HepG2 (cell line): ENCODE measurements around the gene TEAD3. TPM values are rescaled to one million over a fixed set of nuclear protein-coding genes. Genes with fewer than 3 reads are reported as not detected.

Experiments
- CHCHD3 ChIP-seq: sonication (generic); formaldehyde crosslinking; IDR thresholded peaks from 2 replicates; pipeline ENCODE4 v1.8.0; 2022; ENCODE audit warnings: mild to moderate bottlenecking, missing genetic modification reagents, moderate library complexity
- ELF4 ChIP-seq: sonication (generic); formaldehyde crosslinking; IDR thresholded peaks from 2 replicates; pipeline ENCODE4 v1.5.0; 2020; ENCODE audit warnings: missing genetic modification reagents, mild to moderate bottlenecking, moderate library complexity, borderline replicate concordance
- HIC2 ChIP-seq: sonication (generic); formaldehyde crosslinking; IDR thresholded peaks from 2 replicates; pipeline ENCODE4 v1.9.0; 2022; ENCODE audit warnings: low read depth, missing genetic modification reagents
- HNF1B ChIP-seq: sonication (generic); formaldehyde crosslinking; IDR thresholded peaks from 2 replicates; pipeline ENCODE4 v1.5.1; 2020; ENCODE audit warnings: mild to moderate bottlenecking, moderate library complexity, missing genetic modification reagents
- KLF12 ChIP-seq: sonication (generic); formaldehyde crosslinking; IDR thresholded peaks from 2 replicates; pipeline ENCODE4 v1.4.0; 2020; ENCODE audit warnings: missing genetic modification reagents, borderline replicate concordance
- KLF13 ChIP-seq: sonication (generic); formaldehyde crosslinking; IDR thresholded peaks from 2 replicates; pipeline ENCODE4 v1.4.0; 2020; ENCODE audit warnings: mild to moderate bottlenecking, missing genetic modification reagents
- MEIS1 ChIP-seq: sonication (generic); formaldehyde crosslinking; IDR thresholded peaks from 2 replicates; pipeline ENCODE4 v1.9.0; 2021; ENCODE audit warnings: mild to moderate bottlenecking, missing genetic modification reagents, moderate library complexity, borderline replicate concordance
- MTF2 ChIP-seq: sonication (generic); formaldehyde crosslinking; IDR thresholded peaks from 2 replicates; pipeline ENCODE4 v1.5.0; 2020; ENCODE audit warnings: missing genetic modification reagents, borderline replicate concordance
- POLR2A ChIP-seq, 2 experiments: IDR thresholded peaks; 2 replicates each; pipeline ENCODE4 v1.6.1; 2011; ENCODE audit warnings: low read depth in 2 of 2, low read length in 2 of 2, mild to moderate bottlenecking in 1 of 2, moderate library complexity in 1 of 2; ENCODE audit not compliant: insufficient read depth in 1 of 2
- SP2 ChIP-seq: sonication (generic); formaldehyde crosslinking; IDR thresholded peaks from 2 replicates; pipeline ENCODE4 v1.5.1; 2020; ENCODE audit warnings: mild to moderate bottlenecking, missing genetic modification reagents
- U2AF1 ChIP-seq: fragments of 200-400 bp; formaldehyde crosslinking; optimal IDR thresholded peaks from 2 replicates; pipeline ENCODE3; 2017; ENCODE audit warnings: mild to moderate bottlenecking, low read depth, low read length
- ZFP36 ChIP-seq: fragments of 150-350 bp; IDR thresholded peaks from 2 replicates; pipeline ENCODE4 v1.6.1; 2018; ENCODE audit warnings: borderline replicate concordance, low read length, low read depth; ENCODE audit not compliant: partially characterized antibody
- ZNF142 ChIP-seq: sonication (generic); formaldehyde crosslinking; IDR thresholded peaks from 2 replicates; pipeline ENCODE4 v1.4.0; 2020; ENCODE audit warnings: missing genetic modification reagents
- ZNF30 ChIP-seq: sonication (generic); formaldehyde crosslinking; IDR thresholded peaks from 2 replicates; pipeline ENCODE4 v1.5.0; 2020; ENCODE audit warnings: mild to moderate bottlenecking, missing genetic modification reagents
- ZNF709 ChIP-seq: sonication (generic); formaldehyde crosslinking; IDR thresholded peaks from 2 replicates; pipeline ENCODE4 v1.5.0; 2020; ENCODE audit warnings: mild to moderate bottlenecking, missing genetic modification reagents
- polyA plus RNA-seq, 8 experiments: library from polyadenylated mRNA; depleted of rRNA in 3 of 8; stranded (reverse) in 7 of 8; unstranded in 1 of 8; fragments of >200 nt; fragmentation: Illumina TruSeq in 4 of 8; extraction: Trizol in 4 of 8; gene quantifications; 2 replicates each; pipeline versions ENCODE4 v1.2.1 to v1.2.3, GENCODE V29; 2011 to 2016; ENCODE audit warnings: low read depth in 4 of 8, missing spikeins in 1 of 8, mixed read lengths in 1 of 8; ENCODE audit not compliant: insufficient read depth in 1 of 8
- total RNA-seq, 5 experiments: library from RNA; depleted of rRNA; stranded (reverse); fragments of >200 nt; fragmentation: Illumina TruSeq; extraction: Trizol; gene quantifications; 2 replicates each; pipeline ENCODE4 v1.2.3, GENCODE V29; 2016; ENCODE audit warnings: low read depth in 1 of 5
- TF ChIP-seq, protein P1 (sequence below): sonication (generic); formaldehyde crosslinking; IDR thresholded peaks from 2 replicates; pipeline ENCODE4 v1.5.0; 2020; ENCODE audit warnings: mild to moderate bottlenecking, missing genetic modification reagents, borderline replicate concordance
- TF ChIP-seq, protein P2 (sequence below): sonication (generic); formaldehyde crosslinking; IDR thresholded peaks from 2 replicates; pipeline ENCODE4 v1.4.0; 2020; ENCODE audit warnings: mild to moderate bottlenecking, missing genetic modification reagents

Gene TEAD3
- total and polyA plus RNA-seq, 2 of the 13 experiments (the other 11 are each of a cell fraction or from before 2014, with no cell fraction given): 15.1 to 16.5 TPM

DNA sequence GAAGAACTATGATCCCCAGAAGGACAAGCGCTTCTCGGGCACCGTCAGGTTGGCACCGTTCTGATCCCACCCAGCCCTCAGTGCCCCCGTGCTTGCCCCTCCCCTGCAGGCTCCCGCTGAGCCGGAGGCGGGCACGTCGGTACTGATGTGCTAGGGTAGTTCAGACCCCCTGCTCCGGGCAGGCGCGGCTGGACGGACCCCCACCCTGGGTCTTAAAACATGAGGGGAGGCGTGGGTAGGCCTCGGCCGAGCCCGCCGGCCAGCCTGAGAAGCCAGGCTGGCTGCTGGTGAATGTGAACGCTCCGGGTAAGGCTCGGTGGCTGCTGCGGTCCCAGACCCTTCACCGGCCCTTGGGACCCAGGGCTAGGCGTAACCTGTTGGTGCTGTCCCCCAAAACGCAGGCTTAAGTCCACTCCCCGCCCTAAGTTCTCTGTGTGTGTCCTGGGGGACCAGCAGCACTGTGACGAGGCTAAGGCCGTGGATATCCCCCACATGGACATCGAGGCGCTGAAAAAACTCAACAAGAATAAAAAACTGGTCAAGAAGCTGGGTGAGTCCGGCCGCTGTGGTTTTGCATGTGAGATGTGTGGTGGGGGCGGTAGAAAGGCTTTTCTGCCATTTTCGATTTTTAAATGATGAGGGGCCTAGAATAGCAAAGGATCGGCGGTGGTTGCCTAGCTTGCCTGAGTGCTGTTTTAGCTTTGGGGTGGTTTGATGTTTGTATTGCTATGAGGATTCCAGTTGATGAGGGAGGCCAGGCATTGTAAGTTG is 27.7 kb downstream of the TEAD3 start (continued):
- TF ChIP-seq ZNF142 (CRISPR knock-in tag): no peak
- TF ChIP-seq, protein P1, sequence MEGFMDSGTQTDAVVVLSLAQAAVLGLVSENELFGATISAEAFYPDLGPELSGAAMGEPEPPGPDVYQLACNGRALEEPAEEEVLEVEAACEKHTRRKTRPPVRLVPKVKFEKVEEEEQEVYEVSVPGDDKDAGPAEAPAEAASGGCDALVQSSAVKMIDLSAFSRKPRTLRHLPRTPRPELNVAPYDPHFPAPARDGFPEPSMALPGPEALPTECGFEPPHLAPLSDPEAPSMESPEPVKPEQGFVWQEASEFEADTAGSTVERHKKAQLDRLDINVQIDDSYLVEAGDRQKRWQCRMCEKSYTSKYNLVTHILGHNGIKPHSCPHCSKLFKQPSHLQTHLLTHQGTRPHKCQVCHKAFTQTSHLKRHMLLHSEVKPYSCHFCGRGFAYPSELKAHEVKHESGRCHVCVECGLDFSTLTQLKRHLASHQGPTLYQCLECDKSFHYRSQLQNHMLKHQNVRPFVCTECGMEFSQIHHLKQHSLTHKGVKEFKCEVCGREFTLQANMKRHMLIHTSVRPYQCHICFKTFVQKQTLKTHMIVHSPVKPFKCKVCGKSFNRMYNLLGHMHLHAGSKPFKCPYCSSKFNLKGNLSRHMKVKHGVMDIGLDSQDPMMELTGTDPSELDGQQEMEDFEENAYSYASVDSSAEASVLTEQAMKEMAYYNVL (CRISPR knock-in tag): peak; percentile 26; the same call in 1 of the 2 replicates
- TF ChIP-seq POLR2A (IDR thresholded peaks at IDR 0.05; ENCODE audit: insufficient read depth in 1 of 2, low read depth in 2 of 2, low read length in 2 of 2): no peak
- TF ChIP-seq MTF2: 0 out of 2 replicates have a peak, but pooled peaks have one; percentile 6
- TF ChIP-seq MEIS1 (CRISPR knock-in tag): 0 out of 2 replicates have a peak, but pooled peaks have one; percentile 12
- TF ChIP-seq ZNF709 (CRISPR knock-in tag): peak; percentile 24; the same call in 1 of the 2 replicates
- no peak for TF ChIP-seq HNF1B (CRISPR knock-in tag)
- no peak for TF ChIP-seq KLF12
- TF ChIP-seq ZFP36: no peak
- no peak for TF ChIP-seq SP2
- TF ChIP-seq CHCHD3 (CRISPR knock-in tag): peak; percentile 33; the same call in 1 of the 2 replicates
- no peak for TF ChIP-seq U2AF1
- no peak for TF ChIP-seq ZNF30
- TF ChIP-seq ELF4 (CRISPR knock-in tag): 0 out of 2 replicates have a peak, but pooled peaks have one; percentile 12
- TF ChIP-seq, protein P2, sequence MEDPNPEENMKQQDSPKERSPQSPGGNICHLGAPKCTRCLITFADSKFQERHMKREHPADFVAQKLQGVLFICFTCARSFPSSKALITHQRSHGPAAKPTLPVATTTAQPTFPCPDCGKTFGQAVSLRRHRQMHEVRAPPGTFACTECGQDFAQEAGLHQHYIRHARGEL: peak; percentile 62; the same call in 1 of the 2 replicates
- TF ChIP-seq KLF13 (CRISPR knock-in tag): no peak
- no peak for TF ChIP-seq HIC2 (CRISPR knock-in tag)
